Keratinocyte (primary cell): Measurements from ENCODE around the gene CDC42SE2.

Source experiments
- CTCF ChIP-seq, 3 experiments: IDR thresholded peaks in 1 of 3; conservative IDR thresholded peaks in 1 of 3; optimal IDR thresholded peaks in 1 of 3; 2 replicates in 2 of 3; 3 replicates in 1 of 3; pipeline versions ENCODE3 to v1.5.1; 2011; ENCODE audit warnings: low read length in 3 of 3, mild to moderate bottlenecking in 3 of 3, moderate library complexity in 2 of 3, control low read depth in 1 of 3, inconsistent platforms in 1 of 3; ENCODE audit not compliant: insufficient read depth in 2 of 3; ENCODE audit errors: extremely low read depth in 1 of 3
- EZH2 ChIP-seq: IDR thresholded peaks from one replicate; pipeline ENCODE4 v1.6.1; 2012; ENCODE audit warnings: inconsistent platforms, mild to moderate bottlenecking, low read length, moderate library complexity

- TF ChIP-seq CTCF (optimal IDR thresholded peaks at IDR 0.05 in 1 of 3, IDR thresholded peaks at IDR 0.05 in 1 of 3, conservative IDR thresholded peaks at IDR 0.05 in 1 of 3; ENCODE audit: extremely low read depth in 1 of 3, insufficient read depth in 2 of 3, low read length in 3 of 3) (no peak), EZH2 (no peak)
Observed at GRCh38 chr5:131431794-131432193, 167.9 kb downstream of the CDC42SE2 start.
